Measurements from ENCODE around the gene PON1. TPM values are rescaled to one million over a fixed set of nuclear protein-coding genes. Genes with fewer than 3 reads are reported as not detected.

The PON1 gene
- polyA plus RNA-seq, 1 donor (not counting 4 experiments of a cell fraction or from before 2014, with no cell fraction given): not detected

- Histone ChIP-seq H3K9me1 (ENCODE audit: control insufficient read depth, extremely low read depth, insufficient read depth, low read length) (no peaks in the 10 kb centered on the region), H3K4me2 (ENCODE audit: control insufficient read depth, extremely low read depth, insufficient read depth, low read depth, low read length) (no peak overlapping the region), H3K4me3 (ENCODE audit: control insufficient read depth in 2 of 3, extremely low read depth in 1 of 3, insufficient read depth in 2 of 3, low read depth in 1 of 3, low read length in 3 of 3) (no peak overlapping the region), H3K27me3 (ENCODE audit: control insufficient read depth, extremely low read depth, insufficient read depth, low read length) (no peaks in the 10 kb centered on the region), H3K79me2 (ENCODE audit: control insufficient read depth, insufficient read depth, low read length) (no peaks in the 10 kb centered on the region), H4K20me1 (ENCODE audit: control insufficient read depth, extremely low read depth, insufficient read depth, low read length) (no peaks in the 10 kb centered on the region), H2AFZ (ENCODE audit: control insufficient read depth, low read length) (no peak overlapping the region), H3K9ac (ENCODE audit: control insufficient read depth, extremely low read depth, insufficient read depth, low read length) (no peak overlapping the region), H3K9me3 (ENCODE audit: control insufficient read depth, low read depth, low read length) (no peaks in the 10 kb centered on the region), H3K36me3 (ENCODE audit: control insufficient read depth in 2 of 2, extremely low read depth in 1 of 2, insufficient read depth in 2 of 2, low read length in 2 of 2) (no peaks in the 10 kb centered on the region), H3K27ac (ENCODE audit: control insufficient read depth, insufficient read depth, low read length) (no peak overlapping the region), H3K4me1 (ENCODE audit: control insufficient read depth, extremely low read depth, insufficient read depth, low read length) (no peaks in the 10 kb centered on the region)
- dilution Hi-C loops (cut with MboI; ENCODE audit: extremely low pct_ligation_motif_present, low sequenced_read_pairs): no loop called here
- no peak for FAIRE-seq
- TF ChIP-seq CTCF (optimal IDR thresholded peaks at IDR 0.05 in 1 of 3, IDR thresholded peaks at IDR 0.05 in 1 of 3, conservative IDR thresholded peaks at IDR 0.05 in 1 of 3; ENCODE audit: extremely low read depth in 1 of 3, insufficient read depth in 2 of 3, low read length in 3 of 3) (no peak), EZH2 (IDR thresholded peaks at IDR 0.05; ENCODE audit: low read length) (no peak)
- DNase-seq (ENCODE audit: low read depth, low spot score): no peak
Measured at GRCh38 chr7:95251966-95252365, 72.4 kb downstream of the PON1 start.

DNA sequence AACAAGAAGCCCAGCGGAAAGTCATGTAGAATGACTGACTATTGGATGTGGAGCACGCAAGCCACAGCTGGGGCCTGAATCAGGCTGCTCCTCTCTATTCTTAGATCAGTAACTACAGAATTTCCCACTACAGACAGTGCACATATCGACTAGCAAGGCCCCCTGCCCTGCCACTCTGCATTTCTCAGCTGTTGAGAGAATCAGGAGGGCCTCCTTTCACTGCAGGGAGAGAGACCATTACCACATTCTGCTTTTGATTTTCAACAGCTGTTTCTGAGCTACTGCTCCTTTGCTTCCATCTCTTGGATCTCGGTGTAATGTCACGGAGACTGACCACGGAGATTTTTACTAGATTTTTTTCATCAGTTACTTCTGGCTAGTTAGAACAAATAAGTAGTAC lies 73.8 kb downstream of the PON1 start:
- no peak for TF ChIP-seq EZH2 (IDR thresholded peaks at IDR 0.05; ENCODE audit: low read length)
- dilution Hi-C loops (cut with MboI; ENCODE audit: extremely low pct_ligation_motif_present, low sequenced_read_pairs): no loop called here
- Histone ChIP-seq H3K27me3 (ENCODE audit: control insufficient read depth, extremely low read depth, insufficient read depth, low read length) (no peaks in the 10 kb centered on the region), H3K27ac (ENCODE audit: control insufficient read depth, insufficient read depth, low read length) (no peak overlapping the region), H3K9me1 (ENCODE audit: control insufficient read depth, extremely low read depth, insufficient read depth, low read length) (no peaks in the 10 kb centered on the region), H3K4me1 (ENCODE audit: control insufficient read depth, extremely low read depth, insufficient read depth, low read length) (no peaks in the 10 kb centered on the region), H3K4me3 (ENCODE audit: control insufficient read depth in 2 of 3, extremely low read depth in 1 of 3, insufficient read depth in 2 of 3, low read depth in 1 of 3, low read length in 3 of 3) (no peak overlapping the region), H3K36me3 (ENCODE audit: control insufficient read depth in 2 of 2, extremely low read depth in 1 of 2, insufficient read depth in 2 of 2, low read length in 2 of 2) (no peaks in the 10 kb centered on the region), H3K9ac (ENCODE audit: control insufficient read depth, extremely low read depth, insufficient read depth, low read length) (no peak overlapping the region), H3K9me3 (ENCODE audit: control insufficient read depth, low read depth, low read length) (no peaks in the 10 kb centered on the region), H4K20me1 (ENCODE audit: control insufficient read depth, extremely low read depth, insufficient read depth, low read length) (no peaks in the 10 kb centered on the region), H3K4me2 (ENCODE audit: control insufficient read depth, extremely low read depth, insufficient read depth, low read depth, low read length) (no peak overlapping the region), H3K79me2 (ENCODE audit: control insufficient read depth, insufficient read depth, low read length) (no peaks in the 10 kb centered on the region), H2AFZ (ENCODE audit: control insufficient read depth, low read length) (no peak overlapping the region)
- DNase-seq (ENCODE audit: low read depth, low spot score) (no peak), FAIRE-seq (no peak)

Small RNA genes lying within 50 kb of the gene (small RNA-seq; reads per million reads assigned to genes)
- gene AC004022.2 (ENCODE audit: insufficient read length in 3 of 3, low read depth in 3 of 3, low replicate concordance in 1 of 3): 0 to 0.25 (median 0) reads per million in 3 experiments

Other genes with a start within 250 kb of the PON1 start
- gene PON3, start 71.8 kb upstream of the PON1 start, polyA plus RNA-seq: 0.46 to 0.85 TPM (median 0.51 TPM) in 3 replicates
- gene PON2, start 110.5 kb upstream of the PON1 start, polyA plus RNA-seq: 59.5 to 98.1 TPM (median 87.1 TPM) in 3 replicates
- gene ASB4, start 161.4 kb upstream of the PON1 start, polyA plus RNA-seq: not detected in 3 replicates

Measured in keratinocyte (primary cell).